Activated gamma-delta T cell treated with anti-CD3 and anti-CD28 coated beads, Interleukin-2, amount 50 U/mL, for 16 hours (primary cell): ENCODE data around the gene CHRND.

Experiments used
- DNase-seq: peaks from one replicate; pipeline ENCODE4 v3.0.0-alpha.2; 2020; ENCODE audit warnings: low read depth

Gene CHRND

GRCh38 chr2:232502911-232503808, 22.8 kb upstream of the CHRND start:
- no peak for DNase-seq

- DNase-seq, result no peak
Observed at GRCh38 chr2:232503809-232504323, 22.1 kb upstream of the CHRND start.

- no peak for DNase-seq
Observed at GRCh38 chr2:232504438-232504837, 21.5 kb upstream of the CHRND start.

- DNase-seq, result no peak
Observed at GRCh38 chr2:232505856-232506255, 20.1 kb upstream of the CHRND start.

- DNase-seq, result no peak
Observed at GRCh38 chr2:232506709-232507108, 19.3 kb upstream of the CHRND start.

GRCh38 chr2:232508251-232508650, 17.7 kb upstream of the CHRND start:
- no peak for DNase-seq

- no peak for DNase-seq
Observed at GRCh38 chr2:232511336-232511890, 14.5 kb upstream of the CHRND start.

GRCh38 chr2:232512602-232513001, 13.4 kb upstream of the CHRND start:
- no peak for DNase-seq

- no peak for DNase-seq
Observed at GRCh38 chr2:232513353-232513752, 12.6 kb upstream of the CHRND start.

GRCh38 chr2:232515639-232516038, 10.3 kb upstream of the CHRND start:
- no peak for DNase-seq

- DNase-seq, result no peak
Observed at GRCh38 chr2:232516551-232516950, 9.4 kb upstream of the CHRND start.

GRCh38 chr2:232518844-232519243, 7.1 kb upstream of the CHRND start:
- DNase-seq, result no peak

- DNase-seq, result no peak
Observed at GRCh38 chr2:232519581-232520438, 6.2 kb upstream of the CHRND start, which contains the start of gene PRSS56. Gene PRSS56, plus strand, starts transcription at chr2:232520388. Its CDS starts 211 bp downstream, at chr2:232520599.

- DNase-seq, result no peak
Observed at GRCh38 chr2:232520489-232520888, 5.5 kb upstream of the CHRND start.

GRCh38 chr2:232521098-232521497, 4.9 kb upstream of the CHRND start:
- DNase-seq, result no peak

GRCh38 chr2:232521959-232522622, 3.9 kb upstream of the CHRND start:
- peak; percentile 58 for DNase-seq

- DNase-seq, result no peak
Observed at GRCh38 chr2:232522623-232523401, 3.1 kb upstream of the CHRND start.

GRCh38 chr2:232523402-232523681, 2.6 kb upstream of the CHRND start:
- DNase-seq, result no peak

GRCh38 chr2:232523682-232524597, 2.0 kb upstream of the CHRND start:
- no peak for DNase-seq

- no peak for DNase-seq
Observed at GRCh38 chr2:232524771-232525170, 1.2 kb upstream of the CHRND start.
